Adrenal gland (tissue), 12 donors: ENCODE measurements around the gene PRKAR1B. TPM values are rescaled to one million over a fixed set of nuclear protein-coding genes. Genes with fewer than 3 reads are reported as not detected.
A peak's percentile ranks its signal among the peaks of the same experiment; 100 is the strongest.

Source experiments
- DNase-seq, 7 donors: peaks; one replicate each; pipeline ENCODE4 v3.0.0-alpha.2; 2019 to 2020
- H3K27ac ChIP-seq, 5 donors: fragments of 200-600 bp; sonication (generic) in 4 of 5; 1 replicate in 3 of 5; 2 replicates in 2 of 5; pipeline versions ENCODE4 v1.5.1 to v1.8.0; 2016 to 2020; ENCODE audit warnings: mild to moderate bottlenecking in 1 of 5
- H3K27me3 ChIP-seq: fragments of 200-600 bp; 2 replicates; pipeline ENCODE4 v1.8.0; 2021
- H3K36me3 ChIP-seq, 2 donors: fragments of 200-600 bp; replicated peaks in 1 of 2; 1 replicate in 1 of 2; 2 replicates in 1 of 2; pipeline versions ENCODE4 v1.5.1 to v1.8.0; 2018 to 2022
- H3K4me1 ChIP-seq, 2 donors: fragments of 200-600 bp; replicated peaks in 1 of 2; 1 replicate in 1 of 2; 2 replicates in 1 of 2; pipeline versions ENCODE4 v1.5.1 to v1.8.0; 2018 to 2021
- H3K4me3 ChIP-seq, 4 donors: fragments of 200-600 bp; sonication (generic) in 3 of 4; one replicate each; pipeline ENCODE4 v1.5.1; 2016 to 2018
- H3K9me3 ChIP-seq, 3 donors: fragments of 200-600 bp; sonication (generic) in 1 of 3; replicated peaks in 1 of 3; 1 replicate in 2 of 3; 2 replicates in 1 of 3; pipeline versions ENCODE4 v1.5.1 to v1.8.0; 2016 to 2021
- CTCF ChIP-seq, 6 experiments: fragments of 450-650 bp in 4 of 6; fragments of 200-600 bp in 2 of 6; sonication (generic) in 1 of 6; IDR thresholded peaks; 1 replicate in 5 of 6; 2 replicates in 1 of 6; pipeline versions ENCODE4 v1.5.1 to v1.8.0; 2016 to 2021; ENCODE audit warnings: antibody characterized with exemption in 6 of 6, mild to moderate bottlenecking in 2 of 6, moderate library complexity in 1 of 6
- POLR2A ChIP-seq, 2 donors: fragments of 450-650 bp; IDR thresholded peaks; one replicate each; pipeline ENCODE4 v1.6.1; 2017; ENCODE audit warnings: antibody characterized with exemption in 2 of 2, mild to moderate bottlenecking in 2 of 2, moderate library complexity in 1 of 2
- WGBS, 4 donors: extraction: QIAGEN DNeasy Blood & Tissue Kit in 2 of 4; methylation state at CpG; one replicate each; pipeline versions ENCODE4 v1.1.5 to v1.1.7; 2013 to 2017; 5-methylcytosine and 5-hydroxymethylcytosine counted together
- intact Hi-C, 2 donors: fragments of 100-400 bp; cut with DNase I; formaldehyde crosslinking; loops; one replicate each; pipeline versions ENCODE4 v1.14.1 to v1.15.0; 2022 to 2023
- polyA plus RNA-seq, 3 donors: library from polyadenylated mRNA; stranded (reverse); fragments of 200-250 nt in 2 of 3; fragments of 350-450 nt in 1 of 3; fragmentation: Illumina TruSeq in 1 of 3; extraction: RNeasy Lipid Tissue Mini Kit (QIAGEN cat#74804) in 1 of 3; gene quantifications; one replicate each; pipeline ENCODE4 v1.2.3, GENCODE V29; 2013 to 2014
- total RNA-seq, 9 donors: library from RNA; depleted of rRNA in 4 of 9; stranded (reverse); fragments of >200 nt in 4 of 9; fragments of 120-200 nt in 1 of 9; fragmentation: NEBNext Ultra II Directional in 1 of 9; extraction: Animal tissue kit (Norgen Biotek cat#: 25700) in 1 of 9; gene quantifications; one replicate each; pipeline versions ENCODE4 v1.1.0 to v1.2.4, GENCODE V29; 2013 to 2023
- donor health status: healthy with polysubstance abuse.
- donor health status: Bipolar disorder and iron deficiency.
- donor health status: DM: yes; HTN: yes; CAD: no.
- donor health status: DM: no; HTN: no; CAD: no.
- donor health status: DM: no; HTN: no; CAD: no.
- donor health status: DM: yes; HTN: yes; CAD: no.

Gene PRKAR1B
- total and polyA plus RNA-seq, 12 donors = 5.2 to 21.5 (median 11.7) TPM

- Histone ChIP-seq H3K4me1 (peaks cover 0 to 6% of the 10 kb centered on the region in 2 donors), H3K36me3 (no peaks in the 10 kb centered on the region), H3K27me3 (no peaks in the 10 kb centered on the region), H3K9me3 (no peaks in the 10 kb centered on the region), H3K27ac (no peak overlapping the region), H3K4me3 (no peak overlapping the region)
- DNase-seq = no peak
- TF ChIP-seq POLR2A (IDR thresholded peaks at IDR 0.05) = no peak
- TF ChIP-seq CTCF (IDR thresholded peaks at IDR 0.05) = no peak
- intact Hi-C loops = no loop called here
- WGBS, 4 donors = 94 to 97% (median 95%) methylated on average over 31 to 39 of the region's 40 CpGs
These were observed 50.7 kb downstream of the PRKAR1B start for GRCh38 chr7:676246-676971.

GRCh38 chr7:674454-675410 lies 52.3 kb downstream of the PRKAR1B start:
- Histone ChIP-seq H3K27ac (no peak overlapping the region), H3K4me1 (peaks cover 0 to 6% of the 10 kb centered on the region in 2 donors), H3K9me3 (no peaks in the 10 kb centered on the region), H3K36me3 (no peaks in the 10 kb centered on the region), H3K27me3 (no peaks in the 10 kb centered on the region), H3K4me3 (no peak overlapping the region)
- no peak for TF ChIP-seq CTCF (IDR thresholded peaks at IDR 0.05)
- TF ChIP-seq POLR2A (IDR thresholded peaks at IDR 0.05) = no peak
- peak; percentile 46 to 79 (median 69) for DNase-seq
- 60 to 84% (median 71%) methylated on average over 15 to 16 of the region's 16 CpGs for WGBS, 4 donors
- intact Hi-C loops = no loop called here

GRCh38 chr7:673681-674453 lies 53.2 kb downstream of the PRKAR1B start:
- TF ChIP-seq POLR2A (IDR thresholded peaks at IDR 0.05) (no peak), CTCF (IDR thresholded peaks at IDR 0.05) (no peak)
- Histone ChIP-seq H3K27ac (no peak overlapping the region), H3K36me3 (no peaks in the 10 kb centered on the region), H3K27me3 (no peaks in the 10 kb centered on the region), H3K4me1 (peaks cover 0 to 6% of the 10 kb centered on the region in 2 donors), H3K9me3 (no peaks in the 10 kb centered on the region), H3K4me3 (no peak overlapping the region)
- intact Hi-C loops = no loop called here
- WGBS, 4 donors = 95 to 100% (median 97%) methylated on average over 3 to 13 of the region's 13 CpGs
- no peak for DNase-seq

GRCh38 chr7:672891-673290 lies 54.2 kb downstream of the PRKAR1B start:
- Histone ChIP-seq H3K27ac (no peak overlapping the region), H3K27me3 (no peaks in the 10 kb centered on the region), H3K4me1 (peaks cover 0 to 6% of the 10 kb centered on the region in 2 donors), H3K4me3 (no peak overlapping the region), H3K9me3 (no peaks in the 10 kb centered on the region), H3K36me3 (no peaks in the 10 kb centered on the region)
- WGBS, 4 donors = 92 to 94% (median 92%) methylated on average over 8 of the region's 8 CpGs
- TF ChIP-seq CTCF (IDR thresholded peaks at IDR 0.05) = no peak
- TF ChIP-seq POLR2A (IDR thresholded peaks at IDR 0.05) = no peak
- intact Hi-C loops = no loop called here
- DNase-seq = no peak
